PC-9 (cell line): ENCODE measurements around the gene ADAMTS16.

Source experiments
- CTCF ChIP-seq: fragments of 200-600 bp; sonication (generic); conservative IDR thresholded peaks from 2 replicates; pipeline ENCODE4 v1.6.1; 2017; ENCODE audit warnings: mixed run types, antibody characterized with exemption, mild to moderate bottlenecking, moderate library complexity
- EZH2 ChIP-seq: fragments of 200-600 bp; sonication (generic); IDR thresholded peaks from 2 replicates; pipeline ENCODE4 v1.8.0; 2017; ENCODE audit warnings: antibody characterized with exemption, low read depth

- TF ChIP-seq CTCF (no peak), EZH2 (no peak)
These were observed 38.0 kb downstream of the ADAMTS16 start for GRCh38 chr5:5178136-5178535.
